Stimulated activated CD4-positive, alpha-beta T cell treated with anti-CD3 and anti-CD28 coated beads, Interleukin-1b, Interleukin-23, amount 100 ng/mL, for 24 hours (primary cell): ENCODE data around the gene DGCR8.

Experiments used
- DNase-seq, 4 experiments: peaks; one replicate each; pipeline ENCODE4 v3.0.0-alpha.2; 2020; ENCODE audit warnings: low read depth in 4 of 4, low spot score in 1 of 4

Gene DGCR8

GRCh38 chr22:20052309-20053259, 27.5 kb upstream of the DGCR8 start:
- DNase-seq = no peak

- DNase-seq = no peak
These were observed 26.5 kb upstream of the DGCR8 start for GRCh38 chr22:20053407-20054033.

GRCh38 chr22:20054034-20054427, 26.0 kb upstream of the DGCR8 start:
- DNase-seq = no peak

GRCh38 chr22:20054485-20054884, 25.6 kb upstream of the DGCR8 start:
- no peak for DNase-seq

GRCh38 chr22:20055144-20055543, 24.9 kb upstream of the DGCR8 start:
- no peak for DNase-seq

- DNase-seq = no peak
These were observed 24.4 kb upstream of the DGCR8 start for GRCh38 chr22:20055654-20056053.

GRCh38 chr22:20056161-20056560, 23.9 kb upstream of the DGCR8 start:
- no peak for DNase-seq

GRCh38 chr22:20056696-20057386, 23.2 kb upstream of the DGCR8 start:
- DNase-seq = no peak

GRCh38 chr22:20057596-20058268, 22.3 kb upstream of the DGCR8 start:
- no peak for DNase-seq

- DNase-seq = no peak
These were observed 20.9 kb upstream of the DGCR8 start for GRCh38 chr22:20058989-20059770.

GRCh38 chr22:20060700-20061480, 19.2 kb upstream of the DGCR8 start:
- no peak for DNase-seq

GRCh38 chr22:20061481-20061861, 18.6 kb upstream of the DGCR8 start:
- no peak for DNase-seq

GRCh38 chr22:20062043-20062765, 17.8 kb upstream of the DGCR8 start:
- no peak for DNase-seq

GRCh38 chr22:20062766-20063083, 17.3 kb upstream of the DGCR8 start:
- DNase-seq = no peak

- DNase-seq = no peak
These were observed 16.5 kb upstream of the DGCR8 start for GRCh38 chr22:20063271-20064139.

GRCh38 chr22:20064140-20064480, 15.9 kb upstream of the DGCR8 start:
- no peak for DNase-seq

GRCh38 chr22:20064545-20065262, 15.3 kb upstream of the DGCR8 start:
- DNase-seq = no peak
